GM21423 (cell line): Measurements from ENCODE around the gene IPO9.
"Not testable (repeated sequence)": the region's sequence is repeated elsewhere in the genome, so short reads cannot be mapped to it uniquely, and the experiment has no call there.

ENCODE experiments used
- ATAC-seq: cut with Tn5 transposase; IDR thresholded peaks from one replicate; pipeline ENCODE4 v1.9.1; 2021; ENCODE audit warnings: mild to moderate bottlenecking, moderate library complexity; ENCODE audit not compliant: unreplicated experiment

The IPO9 gene

GRCh38 chr1:201845331-201846083 lies 16.6 kb downstream of the IPO9 start:
- ATAC-seq, result no peak

- ATAC-seq, result no peak
Measured at GRCh38 chr1:201847150-201847549, 18.2 kb downstream of the IPO9 start.

- no peak for ATAC-seq
Measured at GRCh38 chr1:201848230-201848629, 19.3 kb downstream of the IPO9 start.

GRCh38 chr1:201849372-201850052 lies 20.6 kb downstream of the IPO9 start:
- ATAC-seq, result no peak

GRCh38 chr1:201850053-201850397 lies 21.1 kb downstream of the IPO9 start:
- no peak for ATAC-seq

GRCh38 chr1:201851949-201852348 lies 23.0 kb downstream of the IPO9 start:
- ATAC-seq, result no peak

GRCh38 chr1:201856722-201857121 lies 27.8 kb downstream of the IPO9 start:
- ATAC-seq, result not testable (repeated sequence)

GRCh38 chr1:201859424-201859823 lies 30.5 kb downstream of the IPO9 start:
- ATAC-seq, result no peak

GRCh38 chr1:201861448-201861847 lies 32.5 kb downstream of the IPO9 start:
- ATAC-seq, result no peak

- ATAC-seq, result no peak
Measured at GRCh38 chr1:201870397-201870796, 41.4 kb downstream of the IPO9 start.

GRCh38 chr1:201874672-201875071 lies 45.7 kb downstream of the IPO9 start:
- ATAC-seq, result no peak

- ATAC-seq, result no peak
Measured at GRCh38 chr1:201876148-201876818, 47.3 kb downstream of the IPO9 start.

GRCh38 chr1:201877877-201878401 lies 49.0 kb downstream of the IPO9 start:
- no peak for ATAC-seq

- ATAC-seq, result no peak
Measured at GRCh38 chr1:201880928-201881571, 52.1 kb downstream of the IPO9 start.

- no peak for ATAC-seq
Measured at GRCh38 chr1:201881617-201882016, 52.7 kb downstream of the IPO9 start.

- peak; percentile 49 for ATAC-seq
Measured at GRCh38 chr1:201882665-201883132, 53.7 kb downstream of the IPO9 start.

GRCh38 chr1:201883266-201883665 lies 54.3 kb downstream of the IPO9 start:
- ATAC-seq, result no peak

GRCh38 chr1:201883786-201884185 lies 54.8 kb downstream of the IPO9 start:
- ATAC-seq, result no peak

GRCh38 chr1:201884425-201884824 lies 55.5 kb downstream of the IPO9 start:
- no peak for ATAC-seq

- ATAC-seq, result no peak
Measured at GRCh38 chr1:201885531-201886075, 56.6 kb downstream of the IPO9 start.
